ENCODE results near the gene CKAP4. TPM values are rescaled to one million over a fixed set of nuclear protein-coding genes. Genes with fewer than 3 reads are reported as not detected.

Gene CKAP4
- total and polyA plus RNA-seq, 2 donors (not counting 1 experiment from before 2014, with no cell fraction given), result 7.4 to 29.2 TPM

- Histone ChIP-seq H3K4me1 (ENCODE audit: control insufficient read depth in 2 of 2, insufficient read depth in 2 of 2, low read length in 2 of 2) (peaks cover 0 to 4% of the 10 kb centered on the region in 2 donors), H3K4me3 (ENCODE audit: control extremely low read depth in 1 of 5, extremely low read depth in 1 of 5, insufficient read depth in 1 of 5, low read depth in 2 of 5, low read length in 4 of 5) (no peak overlapping the region), H2AFZ (ENCODE audit: insufficient read depth, low read depth, low read length, poor library complexity, severe bottlenecking) (no peak overlapping the region), H3K4me2 (replicated peaks; ENCODE audit: low read depth, low read length, poor library complexity, severe bottlenecking) (no peak overlapping the region), H3K79me2 (ENCODE audit: control insufficient read depth, insufficient read depth, low read length) (no peaks in the 10 kb centered on the region), H3K27ac (ENCODE audit: low read length in 2 of 2) (no peak overlapping the region), H3K9ac (ENCODE audit: low read length) (no peak overlapping the region), H3K36me3 (replicated peaks in 1 of 2; ENCODE audit: control extremely low read depth in 1 of 2, control insufficient read depth in 1 of 2, extremely low read depth in 1 of 2, insufficient read depth in 2 of 2, low read length in 1 of 2) (no peaks in the 10 kb centered on the region), H4K20me1 (ENCODE audit: control insufficient read depth, insufficient read depth, low read length, poor library complexity, severe bottlenecking) (no peaks in the 10 kb centered on the region), H3K9me3 (ENCODE audit: control extremely low read depth in 1 of 3, control insufficient read depth in 2 of 3, insufficient read depth in 1 of 3, low read length in 2 of 3) (peaks cover 0 to 3% (median 0%) of the 10 kb centered on the region in 3 donors), H3K27me3 (replicated peaks in 1 of 4; ENCODE audit: control extremely low read depth in 1 of 4, control insufficient read depth in 3 of 4, insufficient read depth in 4 of 4, low read length in 3 of 4) (peaks cover 0 to 10% (median 0%) of the 10 kb centered on the region in 4 experiments)
- Mint-ChIP-seq H3K4me3 (no peak overlapping the region), H3K27me3 (peaks cover 4% of the 10 kb centered on the region), H3K27ac (no peak overlapping the region), H3K9me3 (ENCODE audit: insufficient read depth) (no peaks in the 10 kb centered on the region), H3K4me1 (peaks cover 4% of the 10 kb centered on the region)
- DNase-seq (no peak), ATAC-seq (ENCODE audit: low read depth) (no peak)
- CTCF ChIA-PET, result interaction anchor here (1.2 kb wide), 1 partner anchor 21 kb away, joined by 4 read pairs; no protein-coding TSS in a partner anchor
- WGBS (ENCODE audit: insufficient coverage), result 96% methylated on average over 3 of the region's 4 CpGs
- POLR2A ChIA-PET, result no interaction called here
- intact Hi-C loops (cut with micrococcal nuclease), result no loop called here
- TF ChIP-seq CTCF (IDR thresholded peaks at IDR 0.05) (no peak), EZH2 (IDR thresholded peaks at IDR 0.05; ENCODE audit: borderline replicate concordance, insufficient read depth, low read depth, low read length, poor library complexity, severe bottlenecking) (no peak)
These were observed 10.4 kb upstream of the CKAP4 start for GRCh38 chr12:106258226-106258625.

GRCh38 chr12:106256524-106256923 is 8.7 kb upstream of the CKAP4 start:
- Mint-ChIP-seq H3K27me3 (no peaks in the 10 kb centered on the region), H3K27ac (no peak overlapping the region), H3K4me1 (peaks cover 12% of the 10 kb centered on the region), H3K4me3 (no peak overlapping the region), H3K9me3 (ENCODE audit: insufficient read depth) (no peaks in the 10 kb centered on the region)
- Histone ChIP-seq H3K4me1 (ENCODE audit: control insufficient read depth in 2 of 2, insufficient read depth in 2 of 2, low read length in 2 of 2) (peaks cover 4% of the 10 kb centered on the region in 2 donors), H3K4me3 (ENCODE audit: control extremely low read depth in 1 of 5, extremely low read depth in 1 of 5, insufficient read depth in 1 of 5, low read depth in 2 of 5, low read length in 4 of 5) (no peak overlapping the region), H3K9me3 (ENCODE audit: control extremely low read depth in 1 of 3, control insufficient read depth in 2 of 3, insufficient read depth in 1 of 3, low read length in 2 of 3) (peaks cover 0 to 3% (median 0%) of the 10 kb centered on the region in 3 donors), H3K27ac (ENCODE audit: low read length in 2 of 2) (no peak overlapping the region), H3K36me3 (replicated peaks in 1 of 2; ENCODE audit: control extremely low read depth in 1 of 2, control insufficient read depth in 1 of 2, extremely low read depth in 1 of 2, insufficient read depth in 2 of 2, low read length in 1 of 2) (no peaks in the 10 kb centered on the region), H3K4me2 (replicated peaks; ENCODE audit: low read depth, low read length, poor library complexity, severe bottlenecking) (no peak overlapping the region), H2AFZ (ENCODE audit: insufficient read depth, low read depth, low read length, poor library complexity, severe bottlenecking) (no peak overlapping the region), H3K9ac (ENCODE audit: low read length) (no peak overlapping the region), H3K79me2 (ENCODE audit: control insufficient read depth, insufficient read depth, low read length) (no peaks in the 10 kb centered on the region), H4K20me1 (ENCODE audit: control insufficient read depth, insufficient read depth, low read length, poor library complexity, severe bottlenecking) (no peaks in the 10 kb centered on the region), H3K27me3 (replicated peaks in 1 of 4; ENCODE audit: control extremely low read depth in 1 of 4, control insufficient read depth in 3 of 4, insufficient read depth in 4 of 4, low read length in 3 of 4) (peaks cover 0 to 10% (median 0%) of the 10 kb centered on the region in 4 experiments)
- ATAC-seq (ENCODE audit: low read depth) (no peak), DNase-seq (no peak)
- intact Hi-C loops (cut with micrococcal nuclease), result no loop called here
- no peak for TF ChIP-seq CTCF (IDR thresholded peaks at IDR 0.05)
- no peak for TF ChIP-seq EZH2 (IDR thresholded peaks at IDR 0.05; ENCODE audit: borderline replicate concordance, insufficient read depth, low read depth, low read length, poor library complexity, severe bottlenecking)
- CTCF ChIA-PET, result interaction anchor here (1.5 to 9.0 kb wide), 2 partner anchors 22 to 27 kb away, joined by 3 to 58 read pairs; no protein-coding TSS in a partner anchor
- POLR2A ChIA-PET, result interaction anchor here (0.5 kb wide), 1 partner anchor 18 kb away, joined by 4 read pairs; no protein-coding TSS in a partner anchor

All from B cell (primary cell).